GM18909 (cell line): Measurements from ENCODE around the gene RESP18.
"Not testable (repeated sequence)": the region's sequence is repeated elsewhere in the genome, so short reads cannot be mapped to it uniquely, and the experiment has no call there.

ENCODE experiments used
- ATAC-seq: cut with Tn5 transposase; IDR thresholded peaks from one replicate; pipeline ENCODE4 v1.9.1; 2021; ENCODE audit warnings: mild to moderate bottlenecking; ENCODE audit not compliant: unreplicated experiment, poor library complexity

The RESP18 gene

DNA sequence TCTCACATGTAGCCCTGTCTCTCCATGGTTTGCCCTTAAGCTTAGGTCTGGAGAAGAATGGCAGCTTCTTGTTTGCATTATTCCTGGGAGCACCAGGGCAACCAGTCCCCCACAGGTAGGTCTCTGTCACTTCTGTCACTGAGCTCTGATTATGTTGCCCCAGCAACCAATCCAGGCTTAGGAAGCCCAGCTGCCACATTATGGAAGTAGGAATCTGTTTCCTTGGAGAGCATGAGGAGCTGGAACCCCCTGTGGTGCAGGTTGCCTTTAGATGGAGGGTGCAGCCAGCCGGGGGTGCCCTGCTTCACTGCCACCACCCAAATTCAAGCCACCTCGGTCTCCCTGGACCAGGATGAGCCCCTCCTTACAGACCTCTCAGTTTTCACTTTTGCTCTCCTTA, 4.8 kb downstream of the RESP18 start:
- no peak for ATAC-seq

GRCh38 chr2:219325657-219326315, 6.8 kb downstream of the RESP18 start:
- ATAC-seq, result no peak

DNA sequence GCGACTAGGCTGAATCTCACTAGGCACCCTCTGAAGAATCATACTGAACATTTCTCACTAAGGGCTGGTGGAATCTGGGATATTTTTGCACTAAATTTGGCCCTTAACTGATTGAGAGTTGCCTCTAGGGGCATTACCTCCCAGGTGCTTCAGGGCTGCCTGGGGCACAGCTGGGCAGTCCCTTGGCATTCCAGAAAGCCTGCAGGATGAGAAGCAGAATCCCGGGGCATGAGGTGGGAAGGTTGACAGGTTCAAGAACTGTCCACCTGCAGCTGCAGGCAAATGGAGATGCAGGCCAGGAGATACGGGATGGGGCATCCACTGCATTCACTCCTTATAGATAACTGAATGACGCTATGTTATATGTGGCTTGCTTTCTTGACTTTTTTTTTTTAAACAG, 7.4 kb downstream of the RESP18 start:
- no peak for ATAC-seq

GRCh38 chr2:219323434-219323833, 9.1 kb downstream of the RESP18 start:
- no peak for ATAC-seq

GRCh38 chr2:219314804-219315468, 17.6 kb downstream of the RESP18 start:
- no peak for ATAC-seq

DNA sequence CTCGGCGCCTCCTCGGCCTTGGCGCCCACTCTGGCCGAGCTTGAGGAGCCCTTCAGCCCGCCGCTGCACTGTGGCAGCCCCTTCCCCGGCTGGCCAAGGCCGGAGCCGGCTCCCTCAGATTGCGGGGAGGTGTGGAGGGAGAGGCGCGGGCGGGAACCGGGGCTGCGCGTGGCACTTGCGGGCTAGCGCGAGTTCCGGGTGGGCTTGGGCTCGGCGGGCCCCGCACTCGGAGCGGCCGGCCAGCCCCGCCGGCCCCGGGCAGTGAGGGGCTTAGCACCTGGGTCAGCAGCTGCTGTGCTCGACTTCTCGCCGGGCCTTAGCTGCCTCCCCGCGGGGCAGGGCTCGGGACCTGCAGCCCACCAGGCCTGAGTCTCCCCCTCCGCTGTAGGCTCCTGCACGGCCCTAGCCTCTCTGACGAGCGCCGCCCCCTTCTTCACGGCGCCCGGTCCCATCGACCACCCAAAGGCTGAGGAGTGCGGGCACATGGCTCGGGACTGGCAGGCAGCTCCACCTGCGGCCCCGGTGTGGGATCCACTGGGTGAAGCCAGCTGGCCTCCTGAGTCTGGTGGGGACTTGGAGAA, 19.8 kb downstream of the RESP18 start:
- ATAC-seq, result not testable (repeated sequence)

DNA sequence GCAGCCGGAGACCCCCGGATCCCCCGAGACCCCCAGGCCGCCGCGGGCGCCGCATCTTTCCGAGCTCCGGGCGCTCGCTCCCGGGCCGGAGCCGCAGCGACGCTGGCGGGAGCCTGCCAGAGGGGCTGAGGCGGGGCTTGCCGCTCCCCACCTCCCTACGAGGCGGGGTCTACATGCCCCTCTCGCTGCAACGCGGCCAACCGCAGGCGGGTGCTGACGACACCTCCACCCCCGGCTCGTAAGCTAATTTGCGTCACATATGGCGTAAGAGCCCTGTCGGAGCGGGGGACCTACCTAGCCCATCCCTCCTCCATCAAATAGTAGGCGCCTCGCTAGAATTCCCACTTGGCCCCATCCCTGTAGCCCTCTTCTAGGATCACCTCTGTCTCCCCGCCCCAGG, 23.3 kb downstream of the RESP18 start, which contains the start of gene PTPRN:
TSS of gene PTPRN (minus strand) at position 124 of the 400 bp plus-strand sequence. CDS start at position 55, 69 bp downstream.
- ATAC-seq, result no peak

- peak; percentile 59 for ATAC-seq
Measured at GRCh38 chr2:219308142-219309101, 24.1 kb downstream of the RESP18 start.

GRCh38 chr2:219306047-219306446, 26.5 kb downstream of the RESP18 start:
- ATAC-seq, result no peak

- no peak for ATAC-seq
Measured at GRCh38 chr2:219304223-219304622, 28.3 kb downstream of the RESP18 start.

GRCh38 chr2:219302412-219302968, 30.1 kb downstream of the RESP18 start:
- no peak for ATAC-seq

- ATAC-seq, result no peak
Measured at GRCh38 chr2:219300022-219300421, 32.5 kb downstream of the RESP18 start.

- no peak for ATAC-seq
Measured at GRCh38 chr2:219299372-219299760, 33.2 kb downstream of the RESP18 start.

DNA sequence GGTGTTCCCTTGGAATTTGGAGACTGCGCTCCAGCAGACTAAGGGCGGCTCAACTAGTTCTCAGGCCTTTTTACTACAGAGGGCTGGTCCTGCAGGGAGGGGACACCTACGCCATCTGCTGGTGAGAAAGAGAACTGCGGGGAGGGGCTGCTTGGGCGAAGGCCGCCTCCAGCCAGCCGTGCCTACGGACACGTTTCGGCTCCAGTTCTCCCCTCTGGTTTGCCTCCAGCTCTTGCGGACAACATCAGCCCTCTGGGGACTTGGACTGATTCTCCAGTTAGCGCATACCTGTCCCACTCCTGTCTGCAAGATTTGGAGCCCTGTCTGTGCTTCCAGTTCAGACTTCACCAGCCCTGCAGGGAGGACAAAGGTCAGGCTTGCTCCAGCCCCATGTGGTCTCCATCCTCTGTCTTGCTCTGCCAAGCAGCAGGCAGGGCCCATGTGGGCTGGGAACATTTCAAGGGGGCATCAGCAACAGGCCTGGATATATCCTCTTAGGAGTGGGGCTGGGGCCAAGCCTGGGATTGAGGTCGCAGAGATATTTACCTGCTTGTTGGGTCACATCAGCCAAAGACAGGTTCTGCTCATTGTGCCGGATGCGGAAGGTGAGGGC, 33.7 kb downstream of the RESP18 start:
- peak; percentile 50 for ATAC-seq

DNA sequence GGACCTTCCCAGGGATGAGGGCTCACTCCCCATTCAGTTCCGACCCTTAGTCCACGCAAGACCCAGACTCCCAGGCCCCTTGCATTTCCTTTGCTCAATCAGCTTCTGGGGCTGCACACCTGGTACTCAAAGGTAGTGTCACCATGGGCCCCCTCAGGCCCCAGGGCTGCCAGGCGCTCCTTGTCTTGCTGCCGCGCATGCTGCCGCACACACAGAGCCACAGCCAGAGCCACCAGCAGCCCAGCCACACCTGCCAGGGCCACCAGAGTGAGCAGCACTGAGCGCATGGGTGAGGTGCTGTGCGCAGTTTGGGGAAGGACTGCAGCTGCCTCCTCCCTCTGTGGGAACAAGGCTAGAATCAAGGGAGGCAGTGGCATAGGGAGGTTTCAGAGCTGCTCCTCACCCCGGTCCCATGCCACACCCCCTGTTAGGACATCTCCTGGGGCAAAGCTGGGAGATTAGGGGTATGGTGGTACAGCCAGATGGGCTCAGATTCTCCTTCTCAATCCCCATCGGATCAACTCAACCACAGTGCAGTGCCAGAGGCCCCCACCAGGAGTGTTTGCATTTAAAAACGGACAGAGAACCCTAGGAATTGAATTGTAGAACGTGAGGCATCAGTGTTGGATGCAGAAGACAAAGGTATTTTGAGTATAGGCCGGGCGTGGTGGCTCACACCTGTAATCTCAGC, 34.6 kb downstream of the RESP18 start:
- ATAC-seq, result no peak

GRCh38 chr2:219296631-219297391, 35.7 kb downstream of the RESP18 start:
- no peak for ATAC-seq

GRCh38 chr2:219296142-219296541, 36.4 kb downstream of the RESP18 start:
- ATAC-seq, result no peak
